HUES64 (cell line): ENCODE results near the gene CYP26A1. TPM values are rescaled to one million over a fixed set of nuclear protein-coding genes. Genes with fewer than 3 reads are reported as not detected.

Experiments
- H3K27ac ChIP-seq: 2 replicates; pipeline ENCODE4 v1.7.0; 2013; ENCODE audit warnings: low read depth, low read length, inconsistent platforms
- H3K27me3 ChIP-seq: 2 replicates; pipeline ENCODE4 v1.6.1; 2013; ENCODE audit warnings: mild to moderate bottlenecking, low read length; ENCODE audit not compliant: insufficient read depth
- H3K36me3 ChIP-seq: 2 replicates; pipeline ENCODE4 v1.6.1; 2013; ENCODE audit warnings: mild to moderate bottlenecking, low read length; ENCODE audit not compliant: insufficient read depth
- H3K4me1 ChIP-seq: 2 replicates; pipeline ENCODE4 v1.6.1; 2013; ENCODE audit warnings: mild to moderate bottlenecking, low read length, moderate library complexity; ENCODE audit not compliant: insufficient read depth
- H3K4me3 ChIP-seq: 2 replicates; pipeline ENCODE4 v1.5.1; 2013; ENCODE audit warnings: mild to moderate bottlenecking, low read length, moderate library complexity
- H3K9ac ChIP-seq: 2 replicates; pipeline ENCODE4 v1.6.1; 2013; ENCODE audit warnings: mild to moderate bottlenecking, low read depth, low read length
- H3K9me3 ChIP-seq: 2 replicates; pipeline ENCODE4 v1.6.1; 2013; ENCODE audit warnings: low read depth, low read length; ENCODE audit not compliant: insufficient read depth
- WGBS: fragments of 150-250, 120-280 bp; methylation state at CpG from one replicate; pipeline ENCODE4 v1.1.7; 2013; ENCODE audit warnings: missing lambda C conversion rate; 5-methylcytosine and 5-hydroxymethylcytosine counted together
- polyA plus RNA-seq, 2 experiments: library from polyadenylated mRNA; stranded (reverse); fragments of 50-300 nt; gene quantifications; one replicate each; pipeline ENCODE4 v1.2.3, GENCODE V29; 2013

CYP26A1 gene, protein sequence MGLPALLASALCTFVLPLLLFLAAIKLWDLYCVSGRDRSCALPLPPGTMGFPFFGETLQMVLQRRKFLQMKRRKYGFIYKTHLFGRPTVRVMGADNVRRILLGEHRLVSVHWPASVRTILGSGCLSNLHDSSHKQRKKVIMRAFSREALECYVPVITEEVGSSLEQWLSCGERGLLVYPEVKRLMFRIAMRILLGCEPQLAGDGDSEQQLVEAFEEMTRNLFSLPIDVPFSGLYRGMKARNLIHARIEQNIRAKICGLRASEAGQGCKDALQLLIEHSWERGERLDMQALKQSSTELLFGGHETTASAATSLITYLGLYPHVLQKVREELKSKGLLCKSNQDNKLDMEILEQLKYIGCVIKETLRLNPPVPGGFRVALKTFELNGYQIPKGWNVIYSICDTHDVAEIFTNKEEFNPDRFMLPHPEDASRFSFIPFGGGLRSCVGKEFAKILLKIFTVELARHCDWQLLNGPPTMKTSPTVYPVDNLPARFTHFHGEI
- polyA plus RNA-seq (2013, experiment 1 of 2): 30.6 TPM
- polyA plus RNA-seq (2013, experiment 2 of 2): 25.4 TPM

DNA sequence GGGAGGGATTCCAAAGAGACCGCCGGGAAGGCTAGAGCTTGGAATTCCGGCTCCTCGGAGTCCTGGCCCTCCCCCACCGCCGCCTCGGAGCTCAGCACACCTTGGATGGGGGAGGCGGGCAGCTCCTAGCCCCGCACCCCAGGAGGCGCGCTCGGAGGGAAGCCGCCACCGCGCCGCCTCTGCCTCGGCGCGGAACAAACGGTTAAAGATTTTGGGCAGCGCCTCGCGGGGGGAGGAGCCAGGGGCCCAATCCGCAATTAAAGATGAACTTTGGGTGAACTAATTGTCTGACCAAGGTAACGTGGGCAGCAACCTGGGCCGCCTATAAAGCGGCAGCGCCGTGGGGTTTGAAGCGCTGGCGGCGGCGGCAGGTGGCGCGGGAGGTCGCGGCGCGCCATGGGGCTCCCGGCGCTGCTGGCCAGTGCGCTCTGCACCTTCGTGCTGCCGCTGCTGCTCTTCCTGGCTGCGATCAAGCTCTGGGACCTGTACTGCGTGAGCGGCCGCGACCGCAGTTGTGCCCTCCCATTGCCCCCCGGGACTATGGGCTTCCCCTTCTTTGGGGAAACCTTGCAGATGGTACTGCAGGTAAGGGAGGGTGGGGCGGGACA, at the start of gene CYP26A1:
Gene CYP26A1, plus strand, starts transcription at position 355 of the 608 bp plus-strand sequence. Its CDS starts 42 bp downstream, at position 397.
- WGBS: under 1% methylated on average over 52 of the region's 52 CpGs
- H3K36me3 ChIP-seq: peaks cover 13% of the 10 kb centered on the region
- H3K27me3 ChIP-seq: peaks cover 87% of the 10 kb centered on the region
- H3K4me3 ChIP-seq: peak within 1 kb of the TSS; percentile 69
- peak within 1 kb of the TSS; percentile 56 for H3K9ac ChIP-seq
- H3K9me3 ChIP-seq: no peaks in the 10 kb centered on the region
- H3K4me1 ChIP-seq: peaks cover 20% of the 10 kb centered on the region
- no peak within 1 kb of the TSS for H3K27ac ChIP-seq

DNA sequence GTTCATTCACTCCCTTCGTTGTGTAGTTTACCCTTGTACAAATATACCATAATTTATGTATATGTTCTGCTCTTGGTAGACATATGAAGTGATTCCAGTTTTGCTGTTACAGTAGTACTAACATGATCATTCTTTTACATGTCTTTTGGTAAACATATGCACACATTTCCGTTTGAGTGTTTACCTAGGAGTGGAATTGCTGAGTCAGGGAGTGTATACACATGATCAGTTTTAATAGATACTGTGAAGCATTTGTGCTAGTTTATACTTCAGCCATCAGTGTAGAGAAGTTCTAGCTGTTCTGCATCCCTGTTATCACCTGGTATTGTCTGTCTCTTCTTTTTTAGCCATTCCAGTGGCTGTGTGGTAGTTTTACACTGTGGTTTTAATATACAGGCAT, 47.6 kb upstream of the CYP26A1 start:
- WGBS: 91% methylated on average over 1 of the region's 2 CpGs
- H3K27ac ChIP-seq: no peak overlapping the region
- H3K4me3 ChIP-seq: no peak overlapping the region
- peaks cover 9% of the 10 kb centered on the region for H3K4me1 ChIP-seq
- no peak overlapping the region for H3K9ac ChIP-seq
- no peaks in the 10 kb centered on the region for H3K27me3 ChIP-seq
- 0 out of 2 replicates have a peak, but pooled peaks cover 3% of the 10 kb centered on the region for H3K9me3 ChIP-seq
- H3K36me3 ChIP-seq: no peaks in the 10 kb centered on the region

DNA sequence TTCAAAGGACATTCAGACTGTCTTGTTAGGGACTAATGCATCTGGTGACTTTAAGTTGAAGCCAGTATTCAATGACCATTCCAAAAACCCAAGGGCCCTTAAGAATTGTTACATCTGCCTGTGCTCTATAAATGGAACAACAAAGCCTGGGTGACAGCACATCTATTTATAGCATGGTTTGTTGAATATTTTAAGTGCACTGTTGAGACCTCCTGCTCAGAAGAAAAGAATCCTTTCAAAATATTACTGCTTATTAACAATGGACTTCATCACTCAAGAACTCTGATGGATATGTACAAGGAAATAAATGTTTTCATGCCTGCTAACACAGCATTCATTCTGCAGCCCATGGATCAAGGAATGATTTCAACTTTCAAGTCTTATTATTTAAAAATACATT, 46.2 kb upstream of the CYP26A1 start:
- 0 out of 2 replicates have a peak, but pooled peaks cover 3% of the 10 kb centered on the region for H3K9me3 ChIP-seq
- no peak overlapping the region for H3K27ac ChIP-seq
- no peak overlapping the region for H3K9ac ChIP-seq
- peaks cover 17% of the 10 kb centered on the region for H3K4me1 ChIP-seq
- no peak overlapping the region for H3K4me3 ChIP-seq
- H3K36me3 ChIP-seq: no peaks in the 10 kb centered on the region
- no peaks in the 10 kb centered on the region for H3K27me3 ChIP-seq

DNA sequence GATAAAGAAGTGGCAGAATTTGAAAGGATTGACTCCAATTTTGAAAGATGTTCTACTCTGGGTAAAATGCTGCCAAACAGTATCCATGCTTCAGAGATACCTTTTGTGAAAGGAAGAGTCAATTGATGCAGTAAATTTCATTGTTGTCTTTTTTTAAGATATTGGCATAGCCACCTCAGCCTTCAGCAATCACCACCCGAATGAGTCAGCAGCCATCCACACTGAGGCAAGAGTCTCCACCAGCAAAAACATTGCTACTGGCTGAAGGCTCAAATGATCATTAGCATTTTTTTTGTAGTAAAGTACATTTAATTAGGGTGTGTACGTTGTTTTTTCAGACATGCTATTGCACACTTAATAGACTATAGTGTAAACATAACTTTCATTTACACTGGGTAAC, 44.8 kb upstream of the CYP26A1 start:
- H3K36me3 ChIP-seq: no peaks in the 10 kb centered on the region
- H3K27me3 ChIP-seq: no peaks in the 10 kb centered on the region
- 0 out of 2 replicates have a peak, but pooled peaks cover 3% of the 10 kb centered on the region for H3K9me3 ChIP-seq
- no peak overlapping the region for H3K27ac ChIP-seq
- H3K4me1 ChIP-seq: peaks cover 28% of the 10 kb centered on the region
- 81% methylated on average over 1 of the region's 2 CpGs for WGBS
- no peak overlapping the region for H3K4me3 ChIP-seq
- H3K9ac ChIP-seq: no peak overlapping the region

DNA sequence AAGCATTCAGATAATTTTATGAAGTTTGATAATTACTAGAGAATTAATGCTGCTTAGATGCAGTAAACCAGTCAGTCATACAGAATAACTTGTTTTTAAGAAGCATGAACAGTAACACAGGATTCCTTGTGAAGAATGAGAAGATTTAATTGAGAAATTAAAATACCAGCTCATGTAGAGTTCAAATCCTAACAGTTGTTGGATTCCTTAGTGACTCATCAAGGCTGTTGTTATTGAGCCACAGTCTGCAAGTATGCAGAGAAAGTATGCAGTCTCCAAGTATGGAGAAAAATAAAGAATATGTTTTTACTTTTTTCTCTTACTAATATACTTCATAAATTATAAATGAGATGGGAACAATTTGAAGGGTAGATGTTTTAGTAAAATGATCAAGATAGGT, 43.3 kb upstream of the CYP26A1 start:
- H3K27me3 ChIP-seq: no peaks in the 10 kb centered on the region
- peak overlapping the region; percentile 43; the same call in 1 of the 2 replicates for H3K9ac ChIP-seq
- no peak overlapping the region for H3K4me3 ChIP-seq
- 0 out of 2 replicates have a peak, but pooled peaks cover 3% of the 10 kb centered on the region for H3K9me3 ChIP-seq
- peaks cover 31% of the 10 kb centered on the region for H3K4me1 ChIP-seq
- H3K36me3 ChIP-seq: no peaks in the 10 kb centered on the region
- peak overlapping the region; percentile 63; the same call in 1 of the 2 replicates for H3K27ac ChIP-seq

DNA sequence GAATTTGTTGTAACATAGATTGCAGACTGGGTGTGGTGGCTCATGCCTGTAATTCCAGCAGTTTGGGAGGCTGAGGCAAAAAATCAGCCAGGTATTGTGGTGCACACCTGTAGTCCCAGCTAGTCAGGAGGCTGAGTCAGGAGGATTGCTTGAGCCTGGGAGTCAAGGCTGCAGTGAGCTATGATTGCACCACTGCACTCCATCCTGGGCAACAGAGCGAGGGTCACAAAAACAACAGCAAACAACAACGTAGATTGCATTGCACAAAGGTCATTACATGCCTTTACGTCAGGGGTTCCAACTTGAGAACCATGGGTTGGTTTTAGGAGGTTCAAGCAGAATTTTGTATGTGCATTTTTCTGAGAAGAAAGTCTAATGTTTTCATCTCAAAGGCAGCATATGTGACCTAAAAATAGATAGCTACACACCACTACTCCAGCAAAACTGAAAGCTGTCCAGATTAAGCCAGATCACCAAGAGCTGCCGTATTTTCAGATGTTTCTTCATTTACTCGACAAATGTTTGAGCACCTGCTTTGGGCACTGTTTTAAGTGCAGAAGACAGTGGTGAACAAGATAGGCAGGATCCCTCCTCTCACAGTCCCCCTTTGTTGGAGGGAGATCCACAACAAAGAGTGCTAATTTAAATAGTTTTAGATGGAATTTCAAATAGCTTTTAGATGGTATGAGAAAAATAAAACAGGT, 41.4 kb upstream of the CYP26A1 start:
- Histone ChIP-seq H3K4me1 (peaks cover 31% of the 10 kb centered on the region), H3K9ac (no peak overlapping the region)
- WGBS: 90% methylated on average over 5 of the region's 5 CpGs

DNA sequence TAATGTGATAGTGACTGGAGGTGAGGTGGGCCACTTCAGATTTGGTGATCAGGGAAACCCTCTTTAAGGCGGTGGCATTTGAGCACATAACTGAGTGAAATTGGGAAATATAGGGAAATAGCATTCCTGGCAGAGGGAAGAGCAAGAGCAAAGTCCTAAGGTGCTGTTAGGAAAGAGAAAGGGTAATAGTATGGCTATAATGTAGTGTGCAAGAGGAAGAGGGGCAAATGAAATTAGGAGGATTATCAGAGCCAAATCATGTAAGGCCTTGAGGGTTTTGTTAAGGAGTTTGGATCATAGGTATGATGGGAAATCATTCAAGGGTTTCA, 40.9 kb upstream of the CYP26A1 start:
- Histone ChIP-seq H3K4me1 (peaks cover 31% of the 10 kb centered on the region), H3K27me3 (no peaks in the 10 kb centered on the region), H3K4me3 (no peak overlapping the region), H3K9ac (no peak overlapping the region), H3K36me3 (no peaks in the 10 kb centered on the region), H3K9me3 (0 out of 2 replicates have a peak, but pooled peaks cover 1% of the 10 kb centered on the region), H3K27ac (no peak overlapping the region)
- 93% methylated on average over 1 of the region's 1 CpG for WGBS

More for the DNA sequence above, 41.4 kb upstream of the CYP26A1 start:
- no peaks in the 10 kb centered on the region for H3K27me3 ChIP-seq
- no peak overlapping the region for H3K4me3 ChIP-seq
- no peak overlapping the region for H3K27ac ChIP-seq
- 0 out of 2 replicates have a peak, but pooled peaks cover 3% of the 10 kb centered on the region for H3K9me3 ChIP-seq
- H3K36me3 ChIP-seq: no peaks in the 10 kb centered on the region

DNA sequence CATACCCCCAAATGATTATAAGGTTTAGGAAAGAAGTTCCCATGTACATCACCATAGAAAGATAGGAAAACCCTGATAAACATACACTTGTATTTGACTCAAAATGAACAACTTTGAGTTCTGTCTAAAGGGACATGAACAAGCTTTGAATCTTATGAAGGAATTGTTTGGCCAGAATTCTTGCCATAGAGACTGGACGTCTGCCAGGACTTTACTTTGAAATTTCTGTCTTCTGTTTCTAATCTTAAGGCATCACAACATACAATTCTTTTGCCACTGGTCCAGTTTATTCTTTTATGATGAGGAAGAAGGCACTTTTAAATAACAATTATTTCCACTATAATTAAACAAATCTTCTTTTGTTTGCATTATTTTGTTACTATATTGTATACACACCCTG, 39.3 kb upstream of the CYP26A1 start:
- Histone ChIP-seq H3K27me3 (no peaks in the 10 kb centered on the region), H3K4me1 (peaks cover 36% of the 10 kb centered on the region), H3K4me3 (no peak overlapping the region), H3K36me3 (no peaks in the 10 kb centered on the region), H3K9ac (no peak overlapping the region), H3K9me3 (no peaks in the 10 kb centered on the region), H3K27ac (no peak overlapping the region)
- WGBS: 80% methylated on average over 1 of the region's 1 CpG

DNA sequence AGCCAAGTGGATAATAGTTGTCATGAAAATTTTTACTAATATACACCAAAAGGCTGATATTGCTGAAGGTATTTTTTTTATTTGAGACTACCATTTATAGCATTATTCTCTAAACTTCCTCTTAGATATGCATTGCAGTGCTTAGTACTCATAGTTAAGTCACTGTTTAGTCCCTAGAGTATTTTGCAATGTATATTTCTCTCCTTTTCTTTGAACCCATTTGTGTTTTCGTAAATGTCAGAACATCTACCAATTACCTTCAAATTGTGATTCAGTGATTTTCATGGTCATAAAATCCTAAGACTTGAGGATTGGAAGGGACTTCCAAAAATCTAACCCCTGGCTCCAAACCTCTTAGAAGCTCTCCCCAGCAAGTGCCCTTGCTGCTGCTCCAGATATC, 34.6 kb upstream of the CYP26A1 start:
- no peaks in the 10 kb centered on the region for H3K9me3 ChIP-seq
- H3K36me3 ChIP-seq: no peaks in the 10 kb centered on the region
- no peak overlapping the region for H3K27ac ChIP-seq
- no peaks in the 10 kb centered on the region for H3K27me3 ChIP-seq
- H3K4me3 ChIP-seq: no peak overlapping the region
- no peak overlapping the region for H3K9ac ChIP-seq
- 80% methylated on average over 1 of the region's 1 CpG for WGBS
- peaks cover 12% of the 10 kb centered on the region; the same call in 1 of the 2 replicates for H3K4me1 ChIP-seq

DNA sequence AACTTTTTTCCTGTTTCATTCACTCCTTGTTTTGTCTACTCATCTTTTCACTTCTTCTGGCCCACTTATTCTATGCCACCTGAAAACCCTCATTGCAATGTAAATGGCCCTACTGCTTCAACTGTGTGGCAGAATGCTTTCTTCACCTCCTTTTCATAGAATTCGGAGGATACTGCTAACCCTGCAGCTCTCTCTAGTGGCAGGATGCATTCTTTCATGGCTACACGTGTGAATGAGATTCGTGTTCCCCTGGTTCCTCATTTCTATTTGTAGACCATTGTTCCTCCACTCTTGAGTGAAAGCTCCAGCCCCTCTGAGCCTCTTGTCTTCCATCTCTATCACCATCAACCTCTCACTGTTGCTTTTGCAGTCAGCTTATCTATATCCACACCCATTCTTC, 34.0 kb upstream of the CYP26A1 start:
- 11% methylated on average over 3 of the region's 3 CpGs for WGBS

DNA sequence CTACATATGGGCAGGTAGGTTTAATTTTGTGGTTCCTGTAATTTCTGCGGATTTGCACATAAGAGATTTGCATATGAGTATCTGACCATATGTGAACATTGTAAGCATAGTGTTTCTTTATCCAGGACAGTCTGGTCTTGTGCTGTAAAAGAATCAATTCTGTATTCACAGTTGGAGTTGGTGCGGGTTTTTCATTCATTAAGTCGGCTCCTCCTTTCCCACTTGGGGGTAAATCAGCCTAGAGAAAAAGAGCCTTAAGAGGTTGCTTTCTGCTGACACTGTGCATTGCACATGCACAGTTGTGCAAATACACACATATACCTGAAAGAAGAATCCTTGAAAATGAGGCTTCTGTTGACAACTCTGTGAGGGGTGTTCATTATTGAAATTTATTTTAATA, 19.2 kb upstream of the CYP26A1 start:
- no peaks in the 10 kb centered on the region for H3K36me3 ChIP-seq
- H3K27ac ChIP-seq: no peak overlapping the region
- H3K9ac ChIP-seq: no peak overlapping the region
- 0 out of 2 replicates have a peak, but pooled peaks cover 2% of the 10 kb centered on the region for H3K9me3 ChIP-seq
- peaks cover 22% of the 10 kb centered on the region for H3K4me1 ChIP-seq
- peaks cover 18% of the 10 kb centered on the region for H3K27me3 ChIP-seq
- no peak overlapping the region for H3K4me3 ChIP-seq
- WGBS: 78% methylated on average over 3 of the region's 3 CpGs

More for the DNA sequence above, 34.0 kb upstream of the CYP26A1 start:
- Histone ChIP-seq H3K4me3 (no peak overlapping the region), H3K4me1 (peaks cover 11% of the 10 kb centered on the region; the same call in 1 of the 2 replicates), H3K9me3 (no peaks in the 10 kb centered on the region), H3K36me3 (no peaks in the 10 kb centered on the region), H3K9ac (no peak overlapping the region), H3K27ac (no peak overlapping the region), H3K27me3 (no peaks in the 10 kb centered on the region)
